Spleen (tissue), 11 donors: ENCODE results near the gene TCHH. TPM values are rescaled to one million over a fixed set of nuclear protein-coding genes. Genes with fewer than 3 reads are reported as not detected.
A peak's percentile ranks its signal among the peaks of the same experiment; 100 is the strongest.

Source experiments
- DNase-seq: peaks from one replicate; pipeline ENCODE4 v3.0.0-alpha.2; 2020
- H3K27ac ChIP-seq, 8 donors: fragments of 200-600 bp; sonication (generic) in 7 of 8; 1 replicate in 4 of 8; 2 replicates in 4 of 8; pipeline versions ENCODE4 v1.5.0 to v1.8.0; 2016 to 2021; ENCODE audit warnings: inconsistent platforms in 4 of 8, mild to moderate bottlenecking in 4 of 8, moderate library complexity in 1 of 8
- H3K27me3 ChIP-seq, 7 donors: fragments of 200-600 bp; sonication (generic) in 6 of 7; replicated peaks in 1 of 7; 1 replicate in 4 of 7; 2 replicates in 3 of 7; pipeline versions ENCODE4 v1.5.0 to v1.8.0; 2016 to 2021; ENCODE audit warnings: inconsistent platforms in 3 of 7, mild to moderate bottlenecking in 1 of 7
- H3K36me3 ChIP-seq, 6 donors: fragments of 200-600 bp; sonication (generic) in 5 of 6; 1 replicate in 4 of 6; 2 replicates in 2 of 6; pipeline versions ENCODE4 v1.5.0 to v1.8.0; 2016 to 2021; ENCODE audit warnings: inconsistent platforms in 2 of 6
- H3K4me1 ChIP-seq, 6 donors: fragments of 200-600 bp; sonication (generic) in 5 of 6; 1 replicate in 3 of 6; 2 replicates in 3 of 6; pipeline versions ENCODE4 v1.5.0 to v1.8.0; 2016 to 2021; ENCODE audit warnings: inconsistent platforms in 3 of 6
- H3K4me3 ChIP-seq, 8 donors: fragments of 200-600 bp; sonication (generic) in 7 of 8; 1 replicate in 4 of 8; 2 replicates in 4 of 8; pipeline versions ENCODE4 v1.5.0 to v1.8.0; 2016 to 2021; ENCODE audit warnings: inconsistent platforms in 4 of 8, mild to moderate bottlenecking in 4 of 8, moderate library complexity in 2 of 8
- H3K9me3 ChIP-seq, 8 donors: fragments of 200-600 bp; sonication (generic) in 7 of 8; 1 replicate in 4 of 8; 2 replicates in 4 of 8; pipeline versions ENCODE4 v1.5.0 to v1.8.0; 2016 to 2021; ENCODE audit warnings: inconsistent platforms in 4 of 8
- POLR2A ChIP-seq, 3 donors: fragments of 450-650 bp; IDR thresholded peaks; one replicate each; pipeline ENCODE4 v1.5.1; 2017; ENCODE audit warnings: antibody characterized with exemption in 3 of 3, mild to moderate bottlenecking in 1 of 3
- POLR2AphosphoS5 ChIP-seq, 3 donors: sonication (generic); formaldehyde crosslinking; IDR thresholded peaks; one replicate each; pipeline ENCODE4 v1.5.1; 2017; ENCODE audit warnings: antibody characterized with exemption in 3 of 3
- WGBS, 5 donors: extraction: QIAGEN DNeasy Blood & Tissue Kit in 3 of 5; methylation state at CpG; one replicate each; pipeline versions ENCODE4 v1.1.5 to v1.1.7; 2013 to 2018; 5-methylcytosine and 5-hydroxymethylcytosine counted together
- intact Hi-C: fragments of 100-400 bp; cut with DNase I; formaldehyde crosslinking; loops from one replicate; pipeline ENCODE4 v1.15.0; 2023; ENCODE audit warnings: low total_unique reads
- polyA plus RNA-seq, 3 donors: library from polyadenylated mRNA; stranded (reverse); fragments of 200-250 nt; gene quantifications; one replicate each; pipeline ENCODE4 v1.2.1, GENCODE V29; 2013
- total RNA-seq, 7 donors: library from RNA; depleted of rRNA in 3 of 7; stranded (reverse); fragments of >200 nt in 3 of 7; fragmentation: NEBNext Ultra II Directional in 4 of 7; extraction: Animal tissue kit (Norgen Biotek cat#: 25700) in 4 of 7; gene quantifications; one replicate each; pipeline versions ENCODE4 v1.1.0 to v1.2.1, GENCODE V29; 2016 to 2021
- TF ChIP-seq, protein P1 (sequence below), 11 experiments: fragments of 200-600 bp in 7 of 11; fragments of 450-650 bp in 4 of 11; sonication (generic) in 4 of 11; IDR thresholded peaks in 8 of 11; conservative IDR thresholded peaks in 3 of 11; 1 replicate in 7 of 11; 2 replicates in 4 of 11; pipeline versions ENCODE4 v1.4.0 to v1.8.0; 2016 to 2021; ENCODE audit warnings: antibody characterized with exemption in 11 of 11, inconsistent platforms in 4 of 11, mild to moderate bottlenecking in 1 of 11
- donor health status: healthy with polysubstance abuse.
- donor health status: DM: no; HTN: no; CAD: no; lungs with moderate emphysema.
- donor health status: DM: no; HTN: no; CAD: no.
- donor health status: Bipolar disorder and iron deficiency.
- donor health status: healthy.
- donor health status: DM: no; HTN: no; CAD: no.
- donor health status: DM: yes; HTN: yes; CAD: no.

The TCHH gene
- total and polyA plus RNA-seq, 10 donors = 0.24 to 9.6 (median 2.1) TPM

DNA sequence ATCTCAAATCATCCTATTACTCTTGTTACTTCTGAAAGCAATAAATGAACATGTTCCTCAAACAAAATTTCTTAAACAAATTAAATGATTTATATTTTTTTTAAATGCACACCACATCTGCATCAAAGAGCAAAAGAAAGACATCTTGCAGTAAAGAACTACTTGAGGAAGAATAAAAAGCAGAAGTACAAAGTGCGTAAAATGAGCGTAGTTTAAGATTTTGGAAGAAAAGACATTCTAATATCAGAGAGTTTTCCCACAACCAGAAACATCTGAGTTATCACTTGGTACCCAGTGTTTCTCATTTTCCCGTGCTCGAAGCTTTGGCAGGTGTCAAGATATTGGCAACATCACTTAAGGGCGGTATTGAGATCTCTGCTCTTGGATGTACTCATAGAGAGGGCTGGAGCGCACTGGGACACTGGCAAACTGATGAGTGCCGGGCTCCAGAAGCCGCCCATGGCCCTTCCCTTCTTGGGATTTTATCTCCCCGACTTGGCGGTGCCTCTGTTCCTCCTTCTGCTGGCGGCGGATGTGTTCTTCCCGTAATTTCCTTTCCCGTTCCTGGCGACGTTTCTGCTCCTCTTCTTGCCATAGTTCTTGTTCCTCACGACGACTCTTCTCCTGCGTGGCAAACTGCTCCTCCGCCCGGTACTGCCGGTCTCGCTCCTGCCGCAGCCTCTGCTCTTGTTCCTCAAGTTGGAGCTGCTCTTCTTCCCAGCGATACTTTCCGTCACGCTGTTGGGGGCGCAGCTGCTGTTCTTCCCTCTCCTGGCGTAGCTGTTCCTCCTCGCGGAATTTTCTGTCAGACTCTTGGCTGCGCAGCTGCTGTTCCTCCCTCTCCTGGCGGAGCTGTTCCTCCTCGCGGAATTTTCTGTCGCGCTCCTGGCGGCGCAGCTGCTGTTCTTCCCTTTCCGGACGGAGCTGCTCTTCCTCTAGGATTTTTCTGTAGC is 7.9 kb downstream of the TCHH start:
- no peak for DNase-seq
- H3K27me3 ChIP-seq = peaks cover 0 to 99% (median 78%) of the 10 kb centered on the region in 7 donors
- H3K4me1 ChIP-seq = peaks cover 17 to 53% (median 46%) of the 10 kb centered on the region in 6 donors
- intact Hi-C loops = no loop called here
- no peaks in the 10 kb centered on the region for H3K36me3 ChIP-seq
- TF ChIP-seq, protein P1, sequence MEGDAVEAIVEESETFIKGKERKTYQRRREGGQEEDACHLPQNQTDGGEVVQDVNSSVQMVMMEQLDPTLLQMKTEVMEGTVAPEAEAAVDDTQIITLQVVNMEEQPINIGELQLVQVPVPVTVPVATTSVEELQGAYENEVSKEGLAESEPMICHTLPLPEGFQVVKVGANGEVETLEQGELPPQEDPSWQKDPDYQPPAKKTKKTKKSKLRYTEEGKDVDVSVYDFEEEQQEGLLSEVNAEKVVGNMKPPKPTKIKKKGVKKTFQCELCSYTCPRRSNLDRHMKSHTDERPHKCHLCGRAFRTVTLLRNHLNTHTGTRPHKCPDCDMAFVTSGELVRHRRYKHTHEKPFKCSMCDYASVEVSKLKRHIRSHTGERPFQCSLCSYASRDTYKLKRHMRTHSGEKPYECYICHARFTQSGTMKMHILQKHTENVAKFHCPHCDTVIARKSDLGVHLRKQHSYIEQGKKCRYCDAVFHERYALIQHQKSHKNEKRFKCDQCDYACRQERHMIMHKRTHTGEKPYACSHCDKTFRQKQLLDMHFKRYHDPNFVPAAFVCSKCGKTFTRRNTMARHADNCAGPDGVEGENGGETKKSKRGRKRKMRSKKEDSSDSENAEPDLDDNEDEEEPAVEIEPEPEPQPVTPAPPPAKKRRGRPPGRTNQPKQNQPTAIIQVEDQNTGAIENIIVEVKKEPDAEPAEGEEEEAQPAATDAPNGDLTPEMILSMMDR (IDR thresholded peaks at IDR 0.05 in 8 of 11, conservative IDR thresholded peaks at IDR 0.05 in 3 of 11) = no peak
- TF ChIP-seq POLR2AphosphoS5 (IDR thresholded peaks at IDR 0.05) (no peak), POLR2A (IDR thresholded peaks at IDR 0.05) (no peak)
- 17 to 26% (median 18%) methylated on average over 41 of the region's 41 CpGs for WGBS, 5 donors
- H3K27ac ChIP-seq = no peak overlapping the region
- H3K4me3 ChIP-seq = peak overlapping the region in 6 of 8 donors; percentile 9 to 68 (median 20)
- H3K9me3 ChIP-seq = peaks cover 0 to 22% (median 0%) of the 10 kb centered on the region in 8 donors

DNA sequence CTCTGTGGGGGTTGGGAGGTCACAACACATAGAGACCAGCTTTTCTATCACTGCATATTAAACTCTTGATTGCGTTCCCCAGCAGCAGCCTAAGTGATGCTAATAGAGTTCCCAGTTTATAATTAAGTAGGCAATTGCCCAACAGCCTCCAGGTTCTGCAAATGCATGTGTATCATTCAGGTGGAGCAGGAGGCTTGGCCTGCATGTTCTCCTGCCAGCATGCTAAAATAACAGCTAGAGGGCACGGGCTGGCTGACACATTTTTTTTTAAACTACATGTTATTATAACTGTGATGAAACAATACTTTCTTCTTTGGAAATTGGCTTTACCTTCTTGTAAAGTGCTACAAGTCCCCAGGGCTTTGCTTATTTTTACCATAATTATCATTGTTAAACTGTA is 10.4 kb downstream of the TCHH start:
- WGBS, 5 donors = 50 to 57% (median 56%) methylated on average over 2 of the region's 2 CpGs
- Histone ChIP-seq H3K4me3 (no peak overlapping the region), H3K27me3 (peaks cover 0 to 99% (median 58%) of the 10 kb centered on the region in 7 donors), H3K27ac (no peak overlapping the region), H3K4me1 (peaks cover 4 to 28% (median 21%) of the 10 kb centered on the region in 6 donors), H3K36me3 (no peaks in the 10 kb centered on the region), H3K9me3 (peaks cover 0 to 22% (median 0%) of the 10 kb centered on the region in 8 donors)
- TF ChIP-seq POLR2AphosphoS5 (IDR thresholded peaks at IDR 0.05) (no peak), POLR2A (IDR thresholded peaks at IDR 0.05) (no peak)
- TF ChIP-seq, protein P1 (IDR thresholded peaks at IDR 0.05 in 8 of 11, conservative IDR thresholded peaks at IDR 0.05 in 3 of 11) = no peak
- intact Hi-C loops = no loop called here
- no peak for DNase-seq

DNA sequence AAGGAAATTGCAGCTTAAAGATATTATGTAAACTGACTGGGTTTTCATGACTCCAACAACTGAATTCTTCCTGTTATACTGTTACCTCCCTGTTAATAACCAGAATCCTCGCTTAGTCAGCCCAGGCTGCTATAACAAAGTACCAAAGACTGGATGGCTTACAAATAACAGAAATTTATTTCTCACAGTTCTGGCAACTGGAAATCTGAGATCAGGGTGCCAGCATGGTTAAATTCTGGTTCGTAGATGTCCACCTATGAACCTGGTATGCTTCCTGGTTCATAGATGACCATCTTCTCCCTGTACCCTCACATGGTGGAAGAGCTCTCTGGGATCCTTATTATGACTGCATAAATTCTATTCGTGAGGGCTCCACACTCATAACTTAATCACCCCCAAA is 18.3 kb downstream of the TCHH start:
- Histone ChIP-seq H3K27me3 (peaks cover 0 to 52% (median 12%) of the 10 kb centered on the region in 7 donors), H3K27ac (no peak overlapping the region), H3K4me3 (no peak overlapping the region), H3K9me3 (peaks cover 0 to 43% (median 23%) of the 10 kb centered on the region in 8 donors), H3K36me3 (no peaks in the 10 kb centered on the region), H3K4me1 (no peaks in the 10 kb centered on the region)
- intact Hi-C loops = no loop called here
- no peak for DNase-seq
- WGBS, 5 donors = 55 to 72% (median 63%) methylated on average over 3 of the region's 3 CpGs
- TF ChIP-seq POLR2AphosphoS5 (IDR thresholded peaks at IDR 0.05) (no peak), POLR2A (IDR thresholded peaks at IDR 0.05) (no peak)
- TF ChIP-seq, protein P1 (IDR thresholded peaks at IDR 0.05 in 8 of 11, conservative IDR thresholded peaks at IDR 0.05 in 3 of 11) = no peak
